ENCODE data around the gene PRDM5. TPM values are rescaled to one million over a fixed set of nuclear protein-coding genes. Genes with fewer than 3 reads are reported as not detected.

PRDM5 gene
- total and polyA plus RNA-seq, 9 of the 15 experiments (the other 6 are each of a cell fraction or from before 2014, with no cell fraction given), result not detected

- TF ChIP-seq ZNF280B (CRISPR knock-in tag; IDR thresholded peaks at IDR 0.05) (no peak), RBM15 (IDR thresholded peaks at IDR 0.05; ENCODE audit: insufficient read depth, low read length) (no peak), CEBPB (tag; IDR thresholded peaks at IDR 0.05) (no peak), E2F6 (IDR thresholded peaks at IDR 0.05; ENCODE audit: borderline replicate concordance in 1 of 2, extremely low read depth in 1 of 2, insufficient read depth in 1 of 2, insufficient read length in 1 of 2, low read depth in 1 of 2, low read length in 1 of 2, poor library complexity in 1 of 2, severe bottlenecking in 1 of 2) (no peak), KAT2B (IDR thresholded peaks at IDR 0.05; ENCODE audit: low read depth, low read length) (no peak), AFF4 (CRISPR knock-in tag; IDR thresholded peaks at IDR 0.05) (no peak)
- TF ChIP-seq, protein P1, sequence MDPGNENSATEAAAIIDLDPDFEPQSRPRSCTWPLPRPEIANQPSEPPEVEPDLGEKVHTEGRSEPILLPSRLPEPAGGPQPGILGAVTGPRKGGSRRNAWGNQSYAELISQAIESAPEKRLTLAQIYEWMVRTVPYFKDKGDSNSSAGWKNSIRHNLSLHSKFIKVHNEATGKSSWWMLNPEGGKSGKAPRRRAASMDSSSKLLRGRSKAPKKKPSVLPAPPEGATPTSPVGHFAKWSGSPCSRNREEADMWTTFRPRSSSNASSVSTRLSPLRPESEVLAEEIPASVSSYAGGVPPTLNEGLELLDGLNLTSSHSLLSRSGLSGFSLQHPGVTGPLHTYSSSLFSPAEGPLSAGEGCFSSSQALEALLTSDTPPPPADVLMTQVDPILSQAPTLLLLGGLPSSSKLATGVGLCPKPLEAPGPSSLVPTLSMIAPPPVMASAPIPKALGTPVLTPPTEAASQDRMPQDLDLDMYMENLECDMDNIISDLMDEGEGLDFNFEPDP (CRISPR knock-in tag; IDR thresholded peaks at IDR 0.05), result no peak
These were observed 83.7 kb downstream of the PRDM5 start (continued) for GRCh38 chr4:120838784-120839183.
